Activated CD4-positive, alpha-beta T cell treated with anti-CD3 and anti-CD28 coated beads, Interleukin-2, amount 10 ng/mL, durations not matched to agents 7 days and 5 days (primary cell): ENCODE data around the gene ZMIZ2. TPM values are rescaled to one million over a fixed set of nuclear protein-coding genes. Genes with fewer than 3 reads are reported as not detected.
"Not testable (repeated sequence)": the region's sequence is repeated elsewhere in the genome, so short reads cannot be mapped to it uniquely, and the experiment has no call there.

Source experiments
- CTCF ChIA-PET: fragments of 350-600 bp; sonication (Branson Sonifier 250); formaldehyde crosslinking; loops from one replicate; lab custom pipeline; 2021; ENCODE audit warnings: antibody characterized with exemption; lab: Charles Lee
- POLR2A ChIA-PET: fragments of 350-600 bp; sonication (Branson Sonifier 250); formaldehyde crosslinking; loops from one replicate; lab custom pipeline; 2021; ENCODE audit warnings: antibody characterized with exemption; lab: Charles Lee
- DNase-seq: peaks from one replicate; pipeline ENCODE4 v3.0.0-alpha.2; 2020
- H3K27ac Mint-ChIP-seq: one replicate; pipeline ENCODE4 v1.8.0; 2021; ENCODE audit warnings: mild to moderate bottlenecking, moderate library complexity, mixed read lengths
- H3K27me3 Mint-ChIP-seq: one replicate; pipeline ENCODE4 v1.8.0; 2021; ENCODE audit warnings: mixed read lengths
- H3K36me3 Mint-ChIP-seq: one replicate; pipeline ENCODE4 v1.8.0; 2021; ENCODE audit warnings: low read depth, mixed read lengths
- H3K4me1 Mint-ChIP-seq: one replicate; pipeline ENCODE4 v1.8.0; 2021; ENCODE audit warnings: mixed read lengths
- H3K4me3 Mint-ChIP-seq: one replicate; pipeline ENCODE4 v1.8.0; 2021; ENCODE audit warnings: mild to moderate bottlenecking, moderate library complexity, mixed read lengths
- H3K9me3 Mint-ChIP-seq: one replicate; pipeline ENCODE4 v1.8.0; 2021; ENCODE audit warnings: mixed read lengths
- total RNA-seq, 2 experiments: library from RNA; stranded (reverse); gene quantifications; one replicate each; pipeline ENCODE4 v1.2.3, GENCODE V29; 2021

Gene ZMIZ2
- total RNA-seq, 2 experiments from 2014 or later, result 98.6 to 100 TPM

DNA sequence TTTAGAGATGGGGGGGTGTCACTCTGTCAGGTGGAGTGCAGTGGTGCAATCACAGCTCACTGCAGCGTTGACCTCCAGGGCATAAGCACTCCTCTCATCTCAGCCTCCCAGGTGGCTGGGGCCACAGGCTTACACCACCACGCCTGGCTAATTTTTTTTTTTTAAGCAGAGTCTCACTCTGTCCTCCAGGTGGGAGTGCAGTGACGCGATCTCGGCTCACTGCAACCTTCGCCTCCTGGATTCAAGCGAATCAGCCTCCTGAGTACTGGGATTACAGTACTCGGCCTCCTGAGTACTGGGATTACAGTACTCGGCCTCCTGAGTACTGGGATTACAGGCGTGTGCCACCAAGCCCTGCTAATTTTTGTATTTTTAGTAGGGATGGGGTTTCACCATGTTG lies 24.2 kb downstream of the ZMIZ2 start:
- POLR2A ChIA-PET, result interaction anchor here (0.6 kb wide), 1 partner anchor 23 kb away, joined by 6 read pairs; no protein-coding TSS in a partner anchor
- H3K4me1 Mint-ChIP-seq, result peaks cover 35% of the 10 kb centered on the region
- no peak overlapping the region for H3K4me3 Mint-ChIP-seq
- no peak overlapping the region for H3K27ac Mint-ChIP-seq
- no peak for DNase-seq
- H3K9me3 Mint-ChIP-seq, result peaks cover 4% of the 10 kb centered on the region
- CTCF ChIA-PET, result interaction anchor here (0.8 to 2.5 kb wide), 4 partner anchors 8 to 74 kb away, joined by 3 to 8 read pairs (median 4); no protein-coding TSS in a partner anchor
- peaks cover 12% of the 10 kb centered on the region for H3K36me3 Mint-ChIP-seq
- H3K27me3 Mint-ChIP-seq, result peaks cover 8% of the 10 kb centered on the region

DNA sequence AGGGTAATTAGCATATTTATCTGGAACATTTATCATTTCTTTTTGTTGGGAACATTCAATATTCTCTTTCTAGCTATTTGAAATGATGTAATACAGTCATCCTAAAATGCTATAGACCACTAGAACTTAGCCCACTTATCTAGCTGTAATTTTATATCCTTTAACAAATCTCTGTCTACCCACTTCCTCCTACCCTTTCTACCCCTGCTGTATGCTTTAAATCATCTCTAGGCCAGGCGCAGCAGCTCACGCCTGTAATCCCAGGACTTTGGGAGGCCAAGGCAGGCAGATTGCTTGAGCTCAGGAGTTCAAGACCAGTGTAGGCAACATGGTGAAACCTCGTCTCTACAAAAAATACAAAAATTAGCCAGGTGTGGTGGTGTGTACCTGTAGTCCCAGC lies 25.8 kb downstream of the ZMIZ2 start:
- CTCF ChIA-PET, result interaction anchor here (0.6 to 2.5 kb wide), 3 partner anchors 10 to 238 kb away, joined by 3 to 8 read pairs (median 4); no protein-coding TSS in a partner anchor
- H3K27ac Mint-ChIP-seq, H3K9me3 Mint-ChIP-seq, DNase-seq, H3K27me3 Mint-ChIP-seq, POLR2A ChIA-PET, H3K36me3 Mint-ChIP-seq, H3K4me3 Mint-ChIP-seq: not testable (repeated sequence)
- H3K4me1 Mint-ChIP-seq, result peaks cover 19% of the 10 kb centered on the region

DNA sequence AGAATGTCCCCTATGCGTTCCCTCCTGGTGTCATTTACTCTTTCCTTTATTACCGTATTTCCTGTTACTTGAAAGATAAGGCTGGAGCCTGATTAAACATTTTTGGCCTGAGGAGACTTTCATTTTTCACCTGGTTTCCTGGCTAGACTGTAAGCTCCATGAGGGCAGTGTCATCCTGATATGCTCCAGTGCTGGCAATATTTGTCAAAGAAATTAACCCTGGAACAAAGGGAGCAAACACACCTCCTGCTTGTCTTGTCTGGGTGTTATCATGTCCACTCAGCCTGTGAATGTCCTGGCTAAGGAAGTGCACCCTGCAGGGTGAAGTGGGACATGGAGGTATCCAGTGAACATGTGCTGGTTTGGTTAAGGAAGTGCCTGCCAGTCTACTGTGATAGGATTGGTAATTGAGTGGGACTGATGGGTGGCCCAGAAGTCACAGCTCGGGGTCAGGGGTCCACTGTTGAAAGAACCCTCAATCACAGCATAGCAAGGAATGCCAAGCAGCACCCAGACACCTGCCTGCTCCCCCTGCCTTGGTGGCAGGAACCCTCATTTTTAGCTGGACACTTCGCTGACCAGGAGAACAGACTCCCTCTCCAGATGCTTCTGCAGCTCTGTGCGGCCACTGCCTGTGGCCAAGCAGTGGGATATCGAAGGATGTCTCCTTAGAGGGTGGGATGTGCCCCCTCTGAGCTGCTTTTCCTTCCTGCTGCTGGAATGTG lies 26.9 kb downstream of the ZMIZ2 start:
- ChIA-PET CTCF (interaction anchor here (0.6 kb wide), 1 partner anchor 44 kb away, joined by 3 read pairs; no protein-coding TSS in a partner anchor), POLR2A (no interaction called here)
- Mint-ChIP-seq H3K36me3 (no peaks in the 10 kb centered on the region), H3K4me1 (peaks cover 9% of the 10 kb centered on the region), H3K27ac (no peak overlapping the region), H3K27me3 (peaks cover 8% of the 10 kb centered on the region), H3K4me3 (no peak overlapping the region), H3K9me3 (peaks cover 4% of the 10 kb centered on the region)
- DNase-seq, result no peak

DNA sequence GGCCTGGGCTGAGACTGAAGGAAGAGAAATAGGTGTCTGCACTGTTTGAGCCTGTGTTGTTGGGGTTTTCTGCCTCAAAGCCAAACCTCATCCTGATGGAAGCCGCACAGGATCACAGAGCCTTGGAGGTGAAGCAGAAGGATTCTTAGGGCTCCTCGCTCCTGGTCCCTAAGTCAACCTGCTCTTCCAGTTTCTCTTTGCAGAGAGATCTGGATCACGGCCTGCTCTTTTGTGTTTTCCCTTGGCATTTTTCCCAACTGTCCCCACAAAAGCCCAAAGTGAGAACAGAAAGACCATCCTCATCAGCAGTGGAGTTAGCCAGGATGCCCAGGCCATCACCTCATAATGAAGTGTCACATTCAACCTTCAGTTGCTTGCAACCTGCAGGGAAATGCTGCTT lies 27.6 kb downstream of the ZMIZ2 start:
- H3K4me1 Mint-ChIP-seq, result peaks cover 3% of the 10 kb centered on the region
- no peak overlapping the region for H3K4me3 Mint-ChIP-seq
- H3K27me3 Mint-ChIP-seq, result peaks cover 8% of the 10 kb centered on the region
- DNase-seq, result no peak
- POLR2A ChIA-PET, result no interaction called here
- CTCF ChIA-PET, result interaction anchor here (0.6 kb wide), 1 partner anchor 45 kb away, joined by 3 read pairs; no protein-coding TSS in a partner anchor
- peaks cover 4% of the 10 kb centered on the region for H3K9me3 Mint-ChIP-seq
- H3K36me3 Mint-ChIP-seq, result no peaks in the 10 kb centered on the region
- H3K27ac Mint-ChIP-seq, result no peak overlapping the region

DNA sequence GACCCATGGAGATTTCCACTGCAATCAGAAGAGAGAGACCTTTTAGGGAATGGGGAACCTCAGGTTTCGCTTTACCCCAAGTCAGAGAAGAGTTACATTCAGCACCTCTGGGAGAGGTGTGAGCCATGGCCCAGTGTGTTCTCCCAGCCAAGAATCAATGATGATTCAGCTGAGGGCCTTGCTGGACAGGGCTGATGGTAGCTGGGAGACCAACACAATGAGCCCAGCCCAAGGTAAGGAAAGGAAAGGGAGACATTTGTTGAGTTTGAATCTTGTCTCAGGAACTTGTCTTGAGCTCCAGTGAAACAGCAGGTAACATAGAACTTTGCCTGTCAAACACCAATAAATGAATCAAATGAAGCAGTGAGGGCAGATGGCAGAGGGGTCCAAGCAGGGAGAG lies 33.8 kb downstream of the ZMIZ2 start:
- no peak overlapping the region for H3K27ac Mint-ChIP-seq
- peaks cover 5% of the 10 kb centered on the region for H3K36me3 Mint-ChIP-seq

DNA sequence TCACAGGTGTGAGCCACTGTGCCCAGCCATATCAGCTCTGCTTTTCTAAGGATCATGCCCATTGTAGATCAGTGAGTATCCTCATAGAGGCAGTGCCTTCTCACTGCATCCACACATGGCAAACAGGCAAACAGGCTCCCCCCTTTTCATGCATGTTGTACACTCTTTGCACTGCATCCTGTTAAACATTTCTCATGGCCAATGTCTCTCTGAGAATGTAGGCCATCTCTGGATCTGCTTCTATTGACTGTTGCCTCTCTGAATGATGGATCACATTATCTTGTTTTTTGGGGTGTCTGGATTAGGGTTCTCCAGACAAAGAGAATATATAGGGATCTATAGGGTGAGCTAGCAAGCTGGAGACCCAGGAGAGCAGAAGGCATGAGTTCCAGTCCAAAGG lies 34.8 kb downstream of the ZMIZ2 start:
- Mint-ChIP-seq H3K4me1 (no peaks in the 10 kb centered on the region), H3K27ac (no peak overlapping the region), H3K27me3 (no peaks in the 10 kb centered on the region), H3K36me3 (peaks cover 5% of the 10 kb centered on the region), H3K9me3 (peaks cover 15% of the 10 kb centered on the region), H3K4me3 (no peak overlapping the region)
- ChIA-PET POLR2A (no interaction called here), CTCF (interaction anchor here (1.0 kb wide), 1 partner anchor 14 kb away, joined by 3 read pairs; no protein-coding TSS in a partner anchor)
- DNase-seq, result no peak

More for the DNA sequence above, 33.8 kb downstream of the ZMIZ2 start:
- CTCF ChIA-PET, result interaction anchor here (0.6 to 1.0 kb wide), 2 partner anchors 10 to 248 kb away, joined by 3 to 4 read pairs; no protein-coding TSS in a partner anchor
- H3K4me3 Mint-ChIP-seq, result no peak overlapping the region
- H3K4me1 Mint-ChIP-seq, result no peaks in the 10 kb centered on the region
- H3K9me3 Mint-ChIP-seq, result peaks cover 15% of the 10 kb centered on the region
- POLR2A ChIA-PET, result no interaction called here
- H3K27me3 Mint-ChIP-seq, result no peaks in the 10 kb centered on the region
- no peak for DNase-seq

DNA sequence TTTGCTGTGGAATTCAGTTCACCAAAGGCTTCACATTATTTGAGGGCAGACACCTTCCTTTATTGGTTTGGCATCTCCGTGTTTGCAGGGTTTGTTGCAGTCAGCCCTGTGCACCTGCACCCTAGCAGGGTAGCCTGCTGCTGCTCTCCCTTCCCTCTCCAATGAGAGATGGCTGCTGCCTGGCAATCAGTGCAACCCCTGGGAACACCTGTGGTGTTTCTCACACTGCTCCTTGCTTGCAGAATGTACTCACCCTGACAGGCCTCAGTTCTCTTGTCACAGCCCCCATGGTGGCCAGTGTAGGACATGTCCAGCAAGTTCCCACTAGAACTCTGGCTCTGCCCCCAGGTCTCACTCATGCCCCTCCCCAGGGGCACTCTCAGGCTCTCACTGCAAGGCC lies 35.7 kb downstream of the ZMIZ2 start:
- no peak for DNase-seq
- CTCF ChIA-PET, result interaction anchor here (1.0 kb wide), 1 partner anchor 249 kb away, joined by 3 read pairs; no protein-coding TSS in a partner anchor
- Mint-ChIP-seq H3K27ac (no peak overlapping the region), H3K36me3 (peaks cover 5% of the 10 kb centered on the region), H3K27me3 (no peaks in the 10 kb centered on the region), H3K4me1 (no peaks in the 10 kb centered on the region), H3K4me3 (no peak overlapping the region), H3K9me3 (peaks cover 15% of the 10 kb centered on the region)
- POLR2A ChIA-PET, result no interaction called here

DNA sequence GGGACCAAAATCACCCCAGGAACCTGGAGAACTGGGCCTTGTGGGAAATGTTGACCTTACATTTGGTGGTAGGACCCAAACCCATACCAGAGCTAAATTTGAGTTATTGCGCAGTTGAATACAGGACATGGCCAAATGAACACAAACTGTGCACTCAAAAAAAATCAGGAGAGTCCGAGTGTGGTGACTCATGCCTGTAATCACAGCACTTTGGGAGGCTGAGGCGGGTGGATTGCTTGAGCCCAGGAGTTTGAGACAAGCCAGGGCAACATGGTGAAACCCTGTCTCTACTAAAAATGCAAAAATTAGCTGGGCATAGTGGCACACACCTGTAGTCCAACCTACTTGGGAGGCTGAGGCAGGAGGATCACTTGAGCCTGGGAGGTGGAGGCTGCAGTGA lies 36.6 kb downstream of the ZMIZ2 start:
- H3K4me1 Mint-ChIP-seq, POLR2A ChIA-PET, H3K36me3 Mint-ChIP-seq, CTCF ChIA-PET, DNase-seq, H3K27ac Mint-ChIP-seq, H3K27me3 Mint-ChIP-seq, H3K4me3 Mint-ChIP-seq: not testable (repeated sequence)
- H3K9me3 Mint-ChIP-seq, result peaks cover 15% of the 10 kb centered on the region

DNA sequence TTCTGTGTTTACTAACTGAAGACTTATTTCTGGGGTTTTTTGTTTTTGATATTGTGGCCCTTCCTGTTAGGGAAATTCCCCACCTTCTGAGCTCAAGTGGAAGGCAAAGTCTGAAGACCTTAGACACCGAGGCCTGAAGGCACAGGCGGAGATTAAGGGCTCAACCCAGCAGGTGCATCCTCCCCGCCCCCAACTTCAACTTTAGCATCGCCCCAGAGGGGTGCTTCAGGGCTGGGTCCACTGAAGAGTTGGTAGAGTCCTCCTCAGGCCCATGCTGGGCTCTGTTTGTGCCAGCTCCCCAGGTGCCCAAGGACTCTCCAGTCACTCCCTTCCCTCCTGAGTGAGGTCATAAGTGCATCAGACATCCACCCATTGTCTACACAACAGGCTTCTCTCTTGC lies 38.4 kb downstream of the ZMIZ2 start:
- Mint-ChIP-seq H3K4me1 (no peaks in the 10 kb centered on the region), H3K27ac (no peak overlapping the region), H3K36me3 (peaks cover 5% of the 10 kb centered on the region), H3K27me3 (no peaks in the 10 kb centered on the region), H3K9me3 (peaks cover 15% of the 10 kb centered on the region), H3K4me3 (no peak overlapping the region)
- CTCF ChIA-PET, result interaction anchor here (1.2 kb wide), 2 partner anchors 14 to 38 kb away, joined by 3 read pairs; no protein-coding TSS in a partner anchor
- DNase-seq, result no peak
- POLR2A ChIA-PET, result interaction anchor here (0.7 to 1.0 kb wide), 2 partner anchors 142 to 150 kb away, joined by 3 to 4 read pairs; no protein-coding TSS in a partner anchor

DNA sequence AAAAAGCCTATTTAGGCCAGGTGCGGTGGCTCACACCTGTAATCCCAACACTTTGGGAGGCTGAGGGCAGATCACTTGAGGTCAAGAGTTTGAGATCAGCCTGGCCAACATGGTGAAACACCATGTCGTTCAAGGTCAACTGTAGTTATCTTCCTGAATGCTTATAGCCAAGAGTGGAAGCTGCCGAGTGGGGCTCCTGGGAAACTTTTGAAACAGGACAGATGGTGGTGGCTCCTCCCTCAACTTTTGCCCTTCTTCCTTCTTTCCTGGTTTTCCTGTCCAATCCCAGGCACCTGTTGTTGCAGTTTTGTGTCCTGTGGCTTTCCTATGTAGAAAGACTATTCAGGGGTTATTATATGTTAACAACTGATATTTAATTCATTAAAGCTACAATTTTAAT lies 39.1 kb downstream of the ZMIZ2 start:
- POLR2A ChIA-PET, result interaction anchor here (1.0 kb wide), 1 partner anchor 149 kb away, joined by 4 read pairs; no protein-coding TSS in a partner anchor
- no peak overlapping the region for H3K4me3 Mint-ChIP-seq
- no peak for DNase-seq

DNA sequence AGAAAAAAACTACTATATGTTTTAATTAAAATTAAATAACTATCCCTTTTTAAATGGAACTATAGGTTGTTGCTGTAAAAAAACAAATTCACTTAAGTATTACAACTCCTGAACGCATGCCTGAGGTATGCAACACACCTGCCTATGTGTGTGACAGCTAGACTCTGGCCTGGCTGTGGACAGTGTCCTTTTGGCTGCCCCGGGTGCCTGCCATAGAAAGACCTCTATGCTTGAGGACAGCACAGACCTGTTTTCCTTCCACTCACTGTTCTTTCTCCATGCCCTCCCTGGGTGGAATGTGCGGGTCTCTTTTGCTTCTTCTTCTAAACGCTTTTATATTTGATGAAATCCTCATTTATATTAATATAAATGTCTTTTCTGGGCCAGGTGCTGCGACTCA lies 41.3 kb downstream of the ZMIZ2 start:
- no peak overlapping the region for H3K4me3 Mint-ChIP-seq
- ChIA-PET POLR2A (no interaction called here), CTCF (interaction anchor here (0.6 kb wide), 1 partner anchor 520 kb away, joined by 3 read pairs; no protein-coding TSS in a partner anchor)
- H3K4me1 Mint-ChIP-seq, result peaks cover 4% of the 10 kb centered on the region
- no peaks in the 10 kb centered on the region for H3K27me3 Mint-ChIP-seq
- DNase-seq, result no peak
- no peaks in the 10 kb centered on the region for H3K9me3 Mint-ChIP-seq
- no peak overlapping the region for H3K27ac Mint-ChIP-seq
- H3K36me3 Mint-ChIP-seq, result no peaks in the 10 kb centered on the region

More for the DNA sequence above, 39.1 kb downstream of the ZMIZ2 start:
- CTCF ChIA-PET, result interaction anchor here (1.2 kb wide), 1 partner anchor 38 kb away, joined by 3 read pairs; no protein-coding TSS in a partner anchor
- Mint-ChIP-seq H3K36me3 (peaks cover 5% of the 10 kb centered on the region), H3K27ac (no peak overlapping the region), H3K9me3 (peaks cover 10% of the 10 kb centered on the region), H3K27me3 (no peaks in the 10 kb centered on the region), H3K4me1 (no peaks in the 10 kb centered on the region)

DNA sequence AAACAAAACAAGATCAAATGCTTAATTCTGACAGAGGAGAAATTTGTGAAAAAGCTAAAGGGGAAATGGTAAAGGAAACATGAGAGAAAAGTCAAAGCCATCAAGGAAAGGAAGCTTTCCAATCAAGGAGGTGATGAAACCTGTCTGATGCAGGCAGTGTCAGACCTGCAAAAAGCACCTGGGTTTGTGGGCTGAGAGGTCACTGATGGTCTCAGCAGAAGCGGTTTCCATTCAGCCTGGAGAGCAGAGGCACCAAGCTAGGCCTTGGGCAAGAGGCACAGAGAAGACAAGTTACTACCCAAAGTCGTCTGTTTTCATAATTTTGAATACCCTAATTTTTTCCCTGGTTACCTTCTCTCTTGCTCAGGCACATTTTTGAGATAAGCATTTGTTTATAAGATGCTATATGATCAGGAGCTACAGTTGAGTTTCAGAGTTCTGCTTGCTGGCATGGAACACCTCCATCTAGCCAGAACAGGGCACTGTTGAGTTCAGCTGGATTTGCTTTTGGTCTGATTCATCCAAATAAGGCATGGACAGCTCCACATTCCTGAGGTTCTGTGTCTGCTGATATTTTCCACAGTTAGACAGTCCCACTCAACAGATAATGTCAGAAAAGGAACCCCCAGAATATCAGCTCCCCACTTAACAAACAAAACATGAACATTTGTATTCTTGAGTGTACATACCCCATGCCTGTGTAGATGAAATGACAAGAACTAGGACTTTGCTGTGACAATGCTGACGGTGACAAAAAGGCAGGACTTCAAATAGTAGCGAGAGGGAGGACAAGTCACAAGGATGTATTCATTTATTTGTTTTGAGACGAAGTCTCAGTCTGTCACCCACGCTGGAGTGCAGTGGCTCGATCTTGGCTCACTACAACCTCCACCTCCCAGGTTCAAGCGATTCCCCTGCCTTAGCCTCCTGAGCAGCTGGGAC lies 42.9 kb downstream of the ZMIZ2 start:
- Mint-ChIP-seq H3K4me1 (peaks cover 8% of the 10 kb centered on the region), H3K9me3 (no peaks in the 10 kb centered on the region), H3K27ac (peak overlapping the region; percentile 11), H3K4me3 (no peak overlapping the region), H3K27me3 (no peaks in the 10 kb centered on the region), H3K36me3 (no peaks in the 10 kb centered on the region)
- DNase-seq, result no peak
- ChIA-PET POLR2A (no interaction called here), CTCF (interaction anchor here (1.0 to 1.3 kb wide), 2 partner anchors 27 to 42 kb away, joined by 3 read pairs; no protein-coding TSS in a partner anchor)
